Mammary epithelial cell (primary cell): ENCODE measurements around the gene KCNN1.

Source experiments
- EZH2 ChIP-seq: IDR thresholded peaks from 2 replicates; pipeline ENCODE4 v1.6.1; 2012; ENCODE audit warnings: low read length, inconsistent platforms, borderline replicate concordance
- TF ChIP-seq, protein P1 (sequence below), 2 donors: IDR thresholded peaks in 1 of 2; conservative IDR thresholded peaks in 1 of 2; 2 replicates each; pipeline ENCODE4 v1.5.1; 2011 to 2012; ENCODE audit warnings: inconsistent platforms in 2 of 2, low read length in 2 of 2, mild to moderate bottlenecking in 2 of 2, control low read depth in 1 of 2, low read depth in 1 of 2; ENCODE audit not compliant: insufficient read depth in 1 of 2; ENCODE audit errors: extremely low read depth in 1 of 2

- no peak for TF ChIP-seq EZH2
- TF ChIP-seq, protein P1, sequence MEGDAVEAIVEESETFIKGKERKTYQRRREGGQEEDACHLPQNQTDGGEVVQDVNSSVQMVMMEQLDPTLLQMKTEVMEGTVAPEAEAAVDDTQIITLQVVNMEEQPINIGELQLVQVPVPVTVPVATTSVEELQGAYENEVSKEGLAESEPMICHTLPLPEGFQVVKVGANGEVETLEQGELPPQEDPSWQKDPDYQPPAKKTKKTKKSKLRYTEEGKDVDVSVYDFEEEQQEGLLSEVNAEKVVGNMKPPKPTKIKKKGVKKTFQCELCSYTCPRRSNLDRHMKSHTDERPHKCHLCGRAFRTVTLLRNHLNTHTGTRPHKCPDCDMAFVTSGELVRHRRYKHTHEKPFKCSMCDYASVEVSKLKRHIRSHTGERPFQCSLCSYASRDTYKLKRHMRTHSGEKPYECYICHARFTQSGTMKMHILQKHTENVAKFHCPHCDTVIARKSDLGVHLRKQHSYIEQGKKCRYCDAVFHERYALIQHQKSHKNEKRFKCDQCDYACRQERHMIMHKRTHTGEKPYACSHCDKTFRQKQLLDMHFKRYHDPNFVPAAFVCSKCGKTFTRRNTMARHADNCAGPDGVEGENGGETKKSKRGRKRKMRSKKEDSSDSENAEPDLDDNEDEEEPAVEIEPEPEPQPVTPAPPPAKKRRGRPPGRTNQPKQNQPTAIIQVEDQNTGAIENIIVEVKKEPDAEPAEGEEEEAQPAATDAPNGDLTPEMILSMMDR (conservative IDR thresholded peaks at IDR 0.05 in 1 of 2, IDR thresholded peaks at IDR 0.05 in 1 of 2; ENCODE audit: extremely low read depth in 1 of 2, insufficient read depth in 1 of 2, low read depth in 1 of 2, low read length in 2 of 2) = no peak
Observed at GRCh38 chr19:17965370-17966128, 1.4 kb upstream of the KCNN1 start.
